GM18526 (cell line): ENCODE measurements around the gene AGAP2.

ENCODE experiments used
- POLR2A ChIP-seq: IDR thresholded peaks from 3 replicates; pipeline ENCODE4 v1.6.1; 2011; ENCODE audit not compliant: insufficient read length; ENCODE audit errors: extremely low read depth

The AGAP2 gene

GRCh38 chr12:57736741-57737466, 1.6 kb downstream of the AGAP2 start:
- TF ChIP-seq POLR2A: no peak

DNA sequence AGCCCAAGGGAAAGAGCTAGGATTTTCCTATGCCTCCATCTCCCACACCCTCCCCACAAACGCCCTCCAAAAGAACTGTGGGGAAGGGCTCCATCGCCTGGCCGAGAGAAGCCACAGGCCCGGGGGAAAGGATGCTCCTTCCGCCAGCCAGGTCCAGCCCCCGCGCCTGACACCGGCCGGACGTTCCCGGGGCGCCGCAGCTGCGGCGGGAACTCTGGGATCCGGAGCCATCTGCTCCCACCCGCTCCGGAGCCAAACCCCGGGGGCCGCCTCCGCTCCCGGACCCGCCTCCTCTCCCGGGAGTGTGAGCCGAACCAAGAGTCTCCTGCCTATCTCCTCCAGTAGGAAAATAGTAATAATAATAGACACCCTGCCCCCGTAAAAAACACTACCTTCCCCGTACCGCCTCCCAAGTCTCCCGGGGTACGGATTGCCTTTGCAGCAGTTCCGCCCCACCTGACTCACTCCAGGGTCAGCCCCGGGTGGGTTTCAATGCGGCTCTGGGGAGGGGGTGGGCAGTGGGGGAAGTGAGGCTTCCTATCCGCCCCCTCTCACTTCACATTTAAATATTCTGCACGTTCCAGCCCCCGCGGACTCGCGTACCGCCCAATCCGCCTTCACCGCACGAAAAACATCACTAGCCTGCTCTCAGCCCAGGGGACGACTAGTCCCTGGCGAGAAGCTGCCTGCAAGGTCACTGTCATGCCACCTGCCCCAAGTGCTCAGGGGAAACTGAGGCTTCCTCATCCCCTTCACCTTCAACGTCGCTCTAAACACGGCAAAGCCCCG, 2.4 kb downstream of the AGAP2 start:
- no peak for TF ChIP-seq POLR2A

- no peak for TF ChIP-seq POLR2A
Observed at GRCh38 chr12:57735198-57735855, 3.2 kb downstream of the AGAP2 start.

- no peak for TF ChIP-seq POLR2A
Observed at GRCh38 chr12:57734591-57734990, 4.0 kb downstream of the AGAP2 start.

GRCh38 chr12:57733928-57734327, 4.6 kb downstream of the AGAP2 start:
- no peak for TF ChIP-seq POLR2A

DNA sequence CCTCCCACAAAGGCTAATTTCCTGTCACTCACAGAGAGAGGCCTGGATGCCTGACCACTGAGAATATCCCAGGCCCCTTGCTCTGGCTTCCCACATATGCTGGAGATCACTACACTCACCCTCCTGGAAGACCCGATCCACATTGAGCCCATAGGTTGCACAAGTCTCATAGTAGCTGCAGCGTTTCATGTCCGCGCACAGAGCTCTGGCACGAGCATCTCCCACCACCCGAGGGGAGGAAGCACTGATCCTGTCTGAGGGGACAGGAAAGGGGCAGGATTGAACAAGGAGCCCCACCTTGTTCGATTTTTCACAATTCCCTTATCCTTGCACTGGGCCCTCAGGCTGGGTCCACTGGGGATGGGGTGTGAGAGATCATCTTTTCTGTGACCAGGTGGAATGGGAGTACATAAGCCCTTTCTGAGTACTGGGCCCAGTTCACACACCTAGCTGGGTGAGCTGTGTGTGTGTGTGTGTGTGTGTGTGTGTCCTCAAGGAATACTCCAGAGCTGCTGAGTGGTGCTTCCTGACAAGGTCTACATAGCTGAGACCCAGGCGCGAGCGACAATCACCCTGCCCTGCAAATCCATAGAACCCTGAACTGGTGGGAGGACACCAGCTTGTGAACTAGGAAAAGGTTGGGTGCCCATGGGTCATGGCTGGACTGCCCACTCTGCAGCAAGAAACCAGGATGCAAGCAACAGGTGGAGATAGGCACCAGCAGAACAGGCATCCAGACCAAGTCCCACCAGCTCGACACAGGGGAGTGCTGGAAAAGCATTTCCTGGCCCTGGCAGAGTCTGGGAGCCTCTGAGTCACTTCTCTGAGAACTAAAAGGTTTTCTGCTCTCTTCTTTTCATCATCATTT, 5.6 kb downstream of the AGAP2 start:
- TF ChIP-seq POLR2A: no peak

- no peak for TF ChIP-seq POLR2A
Observed at GRCh38 chr12:57732270-57732669, 6.3 kb downstream of the AGAP2 start.

DNA sequence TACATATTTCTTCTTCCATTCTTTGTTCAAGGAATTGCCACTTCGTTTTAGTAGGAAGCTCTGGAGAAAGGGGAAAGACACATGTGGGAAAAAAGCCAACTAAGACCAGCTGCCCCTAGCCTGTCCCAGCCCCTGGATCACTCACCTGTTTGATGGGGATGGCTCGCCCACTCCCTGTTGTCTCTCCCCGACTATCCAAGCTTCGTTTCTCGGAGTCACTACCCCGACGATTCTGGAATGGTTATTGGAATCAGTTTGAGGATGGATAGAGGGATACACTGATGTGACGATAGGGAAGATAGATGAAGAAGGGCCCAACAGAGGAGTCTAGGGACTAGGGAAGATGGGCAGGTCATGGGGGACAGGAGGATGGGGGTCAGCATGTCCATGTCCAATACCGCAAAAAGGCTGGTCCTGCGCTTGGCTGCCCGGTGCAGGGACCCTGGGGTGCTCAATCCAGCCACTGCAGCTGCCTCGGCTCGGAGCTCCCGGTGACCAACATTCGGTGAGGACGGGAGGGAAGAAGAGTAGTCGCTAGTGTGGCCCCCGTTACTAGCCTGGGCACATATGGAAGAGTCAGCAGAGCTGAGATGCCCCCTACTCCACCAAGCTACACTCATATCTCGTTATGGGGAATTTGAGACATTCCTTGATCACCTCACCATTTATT, 7.0 kb downstream of the AGAP2 start:
- no peak for TF ChIP-seq POLR2A

DNA sequence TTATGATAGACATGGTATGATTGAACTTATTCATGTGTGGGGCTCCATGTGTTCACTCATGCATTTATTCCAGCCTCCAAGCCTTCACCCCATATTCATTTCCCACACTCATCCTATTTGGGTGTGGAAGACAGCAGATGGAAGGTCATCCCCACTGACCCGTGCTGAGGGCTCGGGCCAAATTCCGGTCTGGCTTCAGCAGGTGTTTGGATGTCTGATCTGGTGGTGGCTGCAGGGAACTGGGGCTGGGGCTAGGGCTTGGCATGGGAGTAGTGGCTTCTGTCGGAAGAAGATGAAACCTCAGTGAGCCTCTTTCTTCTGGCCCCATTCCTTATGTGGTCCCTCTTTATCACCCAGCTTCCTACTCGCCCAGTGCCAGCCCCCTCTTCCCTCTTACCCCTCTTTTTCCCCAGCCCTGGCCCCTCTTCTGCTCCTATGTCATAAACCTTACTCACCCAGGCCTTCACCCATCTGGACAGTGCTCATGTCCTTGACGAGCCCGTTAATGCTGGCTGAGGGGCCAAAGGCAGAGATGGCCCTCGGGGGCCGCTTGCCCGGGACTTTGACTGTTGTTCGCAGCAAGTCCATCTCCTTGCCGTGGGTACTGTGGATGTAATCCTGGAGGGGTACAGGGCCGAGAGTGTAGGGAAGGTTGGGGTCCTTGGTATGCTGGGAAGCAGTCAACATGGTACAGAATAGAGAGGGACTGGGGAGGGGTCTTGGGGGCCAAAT, 8.0 kb downstream of the AGAP2 start:
- TF ChIP-seq POLR2A: no peak

GRCh38 chr12:57729321-57729844, 9.2 kb downstream of the AGAP2 start:
- no peak for TF ChIP-seq POLR2A

DNA sequence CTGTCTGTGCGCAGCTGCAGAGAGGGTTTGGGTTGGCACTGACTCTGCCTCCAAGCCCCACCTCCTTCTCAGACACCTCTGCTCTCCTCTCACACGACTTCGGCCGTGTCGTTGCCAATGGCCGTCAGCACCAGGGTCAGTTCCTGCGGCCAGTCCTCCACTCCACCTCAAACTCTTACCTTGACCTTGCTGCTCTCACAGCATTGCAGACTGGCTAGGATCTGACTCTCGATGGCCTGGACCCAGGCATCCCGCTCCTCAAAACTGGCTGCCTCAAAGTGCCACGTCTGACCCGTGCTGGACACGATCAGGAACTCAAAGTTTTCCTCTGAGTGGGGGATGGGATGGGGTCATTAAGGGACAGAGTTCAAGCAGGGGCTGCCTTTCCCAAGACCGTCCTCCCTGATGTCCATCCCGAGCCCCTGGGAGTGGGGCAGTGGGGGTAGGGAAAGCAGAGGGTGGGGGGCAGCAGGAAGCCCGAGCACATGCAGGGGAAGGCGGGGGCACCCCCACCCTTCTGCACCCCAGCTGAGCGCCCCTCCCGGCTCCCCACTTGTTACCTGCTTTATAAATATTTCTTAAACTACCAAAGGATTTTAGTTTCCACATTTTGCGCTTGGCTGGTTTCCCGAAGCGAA, 10.7 kb downstream of the AGAP2 start:
- no peak for TF ChIP-seq POLR2A

DNA sequence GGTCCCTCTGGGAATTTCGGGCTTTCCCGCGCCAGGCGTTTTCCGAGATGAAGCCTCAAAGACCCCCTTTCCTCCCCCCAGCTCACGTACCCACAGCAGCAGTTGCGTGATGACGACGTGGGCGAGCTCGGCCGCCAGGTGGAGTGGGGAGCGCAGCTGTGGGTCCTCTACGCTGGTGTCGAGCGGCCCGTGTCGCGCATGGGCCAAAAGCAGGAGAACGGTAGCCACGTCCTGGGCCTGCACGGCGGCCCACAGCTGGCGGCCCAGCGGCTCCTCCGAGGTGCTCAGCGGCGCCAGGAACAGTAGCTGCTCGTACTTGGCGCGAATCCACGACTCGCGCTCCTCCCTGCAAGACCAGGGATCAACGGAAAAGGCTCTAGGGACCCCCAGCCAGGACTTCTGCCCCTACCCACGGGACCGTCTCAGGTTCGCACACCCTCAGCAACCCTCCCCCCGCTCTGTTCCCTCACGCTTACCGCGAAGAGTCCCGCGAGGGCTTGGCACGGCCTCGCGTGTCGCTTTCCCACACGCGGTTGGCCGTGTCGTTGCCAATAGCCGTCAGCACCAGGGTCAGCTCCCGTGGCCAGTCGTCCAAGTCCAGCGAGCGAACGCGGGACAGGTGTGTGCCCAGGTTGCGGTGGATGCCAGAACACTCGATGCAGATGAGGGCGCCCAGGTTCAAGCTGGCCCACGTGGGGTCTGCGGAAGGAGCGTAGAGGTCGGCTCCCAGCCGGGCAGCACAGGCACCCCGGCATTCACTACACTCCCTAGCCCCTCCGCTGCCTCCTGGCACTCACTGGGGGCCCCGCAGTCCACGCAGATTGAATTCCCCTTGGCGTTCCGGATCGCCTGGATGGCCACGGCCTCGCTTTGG, 11.4 kb downstream of the AGAP2 start:
- TF ChIP-seq POLR2A: no peak
